GM23248 (cell line): Measurements from ENCODE around the gene SLFN11. TPM values are rescaled to one million over a fixed set of nuclear protein-coding genes. Genes with fewer than 3 reads are reported as not detected.
"Not testable (repeated sequence)": the region's sequence is repeated elsewhere in the genome, so short reads cannot be mapped to it uniquely, and the experiment has no call there.

Experiments used
- DNase-seq: peaks from one replicate; pipeline ENCODE4 v3.0.0-alpha.2; 2015
- H2AFZ ChIP-seq: fragments of 200-600 bp; sonication (generic); 2 replicates; pipeline ENCODE4 v1.6.1; 2016; ENCODE audit warnings: antibody characterized with exemption
- H3F3A ChIP-seq: fragments of 200-600 bp; sonication (generic); 2 replicates; pipeline ENCODE4 v1.6.1; 2016; ENCODE audit warnings: mild to moderate bottlenecking, antibody characterized with exemption, mixed run types; ENCODE audit not compliant: insufficient read depth
- H3K27ac ChIP-seq: fragments of 200-600 bp; sonication (generic); 2 replicates; pipeline ENCODE4 v1.5.1; 2016; ENCODE audit warnings: mild to moderate bottlenecking
- H3K27me3 ChIP-seq: fragments of 200-600 bp; sonication (generic); replicated peaks from 2 replicates; pipeline ENCODE4 v1.6.1; 2016; ENCODE audit warnings: mild to moderate bottlenecking; ENCODE audit not compliant: insufficient read depth
- H3K36me3 ChIP-seq: fragments of 200-600 bp; sonication (generic); 2 replicates; pipeline ENCODE4 v1.6.1; 2016; ENCODE audit warnings: low read depth, mild to moderate bottlenecking
- H3K4me1 ChIP-seq: fragments of 200-600 bp; sonication (generic); 2 replicates; pipeline ENCODE4 v1.6.1; 2016; ENCODE audit warnings: mild to moderate bottlenecking; ENCODE audit not compliant: insufficient read depth
- H3K4me2 ChIP-seq: fragments of 200-600 bp; sonication (generic); one replicate; pipeline ENCODE4 v1.6.1; 2016; ENCODE audit warnings: mild to moderate bottlenecking; ENCODE audit not compliant: unreplicated experiment
- H3K4me3 ChIP-seq: fragments of 200-600 bp; sonication (generic); 2 replicates; pipeline ENCODE4 v1.5.1; 2016; ENCODE audit warnings: mild to moderate bottlenecking
- H3K79me2 ChIP-seq: fragments of 200-600 bp; sonication (generic); 2 replicates; pipeline ENCODE4 v1.6.1; 2016; ENCODE audit warnings: mild to moderate bottlenecking; ENCODE audit not compliant: insufficient read depth
- H3K9ac ChIP-seq: fragments of 200-600 bp; sonication (generic); 2 replicates; pipeline ENCODE4 v1.6.1; 2016; ENCODE audit warnings: mild to moderate bottlenecking
- H3K9me2 ChIP-seq: fragments of 200-600 bp; sonication (generic); 2 replicates; pipeline ENCODE4 v1.6.1; 2016; ENCODE audit warnings: mixed run types, mild to moderate bottlenecking, moderate library complexity; ENCODE audit not compliant: insufficient read depth
- H3K9me3 ChIP-seq: fragments of 200-600 bp; sonication (generic); one replicate; pipeline ENCODE4 v1.6.1; 2017; ENCODE audit warnings: low read depth
- H4K20me1 ChIP-seq: fragments of 200-600 bp; sonication (generic); 2 replicates; pipeline ENCODE4 v1.6.0; 2016; ENCODE audit not compliant: insufficient read depth
- EZH2 ChIP-seq: fragments of 200-600 bp; sonication (generic); IDR thresholded peaks from 2 replicates; pipeline ENCODE4 v1.6.1; 2018; ENCODE audit warnings: antibody characterized with exemption, mild to moderate bottlenecking; ENCODE audit not compliant: insufficient read depth, poor library complexity, severe bottlenecking
- EZH2phosphoT487 ChIP-seq: fragments of 200-600 bp; sonication (generic); IDR thresholded peaks from 2 replicates; pipeline ENCODE4 v1.6.1; 2018; ENCODE audit warnings: antibody characterized with exemption, moderate library complexity, mild to moderate bottlenecking, low read depth; ENCODE audit not compliant: insufficient read depth
- WGBS, 2 experiments: methylation state at CpG; one replicate each; pipeline ENCODE4 v1.1.6; 2015 to 2017; ENCODE audit warnings: low lambda C conversion rate in 2 of 2, low coverage in 1 of 2; ENCODE audit errors: missing lambda C conversion rate in 2 of 2; 5-methylcytosine and 5-hydroxymethylcytosine counted together
- in situ Hi-C: fragments of 300-500 bp; cut with MboI; formaldehyde crosslinking; loops from 2 replicates; pipeline ENCODE4 v1.15.0; 2020
- polyA plus RNA-seq: library from polyadenylated mRNA; unstranded; fragments of >200 nt; fragmentation: Nextera tagmentation; extraction: Ambion mirVana; gene quantifications from 2 replicates; pipeline ENCODE4 v1.2.1, GENCODE V29; 2016
- small RNA-seq: library from RNA; depleted of rRNA; stranded (forward); fragments of <200 nt; gene quantifications from one replicate; pipeline ENCODE3, GENCODE V24; 2014; ENCODE audit warnings: low read depth, low replicate concordance
- total RNA-seq: library from RNA; depleted of rRNA; stranded (reverse); fragments of >200 nt; shearing (Covaris generic); gene quantifications from 2 replicates; pipeline ENCODE4 v1.2.3, GENCODE V29; 2014; rRNA removed

The SLFN11 gene
- total and polyA plus RNA-seq, 2 experiments from 2014 or later, result 32.8 to 49.3 TPM

- Histone ChIP-seq H4K20me1 (no peaks in the 10 kb centered on the region), H3K27me3 (peaks cover 6% of the 10 kb centered on the region; the same call in 1 of the 2 replicates), H2AFZ (no peak overlapping the region), H3K4me2 (no peak overlapping the region), H3K9me3 (no peaks in the 10 kb centered on the region), H3F3A (peaks cover 7% of the 10 kb centered on the region), H3K4me1 (peaks cover 15% of the 10 kb centered on the region), H3K36me3 (no peaks in the 10 kb centered on the region), H3K27ac (no peak overlapping the region), H3K4me3 (no peak overlapping the region), H3K9me2 (no peaks in the 10 kb centered on the region), H3K79me2 (no peaks in the 10 kb centered on the region), H3K9ac (no peak overlapping the region)
- in situ Hi-C loops, result loop anchor here (5.0 kb wide), 1 partner anchor 223 kb away; the partner anchor contains the start of gene SLFN12L
- WGBS, 2 experiments, result 63 to 73% methylated on average over 18 to 19 of the region's 19 CpGs
- TF ChIP-seq EZH2phosphoT487, result no peak
- no peak for TF ChIP-seq EZH2
- DNase-seq, result peak; percentile 0
Observed at GRCh38 chr17:35313875-35314409, 59.5 kb downstream of the SLFN11 start.

- peak overlapping the region; percentile 62 for H3K4me3 ChIP-seq
- peak overlapping the region; percentile 33 for H3K9ac ChIP-seq
Observed at GRCh38 chr17:35312790-35313711, 60.4 kb downstream of the SLFN11 start.

GRCh38 chr17:35312346-35312745, 61.1 kb downstream of the SLFN11 start:
- Histone ChIP-seq H3F3A (peaks cover 7% of the 10 kb centered on the region), H3K9me2 (no peaks in the 10 kb centered on the region), H4K20me1 (no peaks in the 10 kb centered on the region), H3K36me3 (no peaks in the 10 kb centered on the region), H3K4me2 (no peak overlapping the region), H3K9ac (no peak overlapping the region), H3K27me3 (no peaks in the 10 kb centered on the region), H3K9me3 (no peaks in the 10 kb centered on the region), H3K4me3 (no peak overlapping the region), H3K4me1 (peaks cover 15% of the 10 kb centered on the region), H2AFZ (no peak overlapping the region), H3K79me2 (no peaks in the 10 kb centered on the region), H3K27ac (no peak overlapping the region)
- in situ Hi-C loops, result loop anchor here (5.0 kb wide), 1 partner anchor 225 kb away; the partner anchor contains the start of gene SLFN12L
- TF ChIP-seq EZH2, result no peak
- 83 to 84% methylated on average over 3 of the region's 3 CpGs for WGBS, 2 experiments
- no peak for DNase-seq

More at GRCh38 chr17:35312790-35313711, 60.4 kb downstream of the SLFN11 start:
- Histone ChIP-seq H3K4me2 (peak overlapping the region; percentile 80), H3K36me3 (no peaks in the 10 kb centered on the region), H3K9me2 (no peaks in the 10 kb centered on the region), H3K4me1 (peaks cover 15% of the 10 kb centered on the region), H3K79me2 (no peaks in the 10 kb centered on the region), H2AFZ (peak overlapping the region; percentile 78), H3F3A (peaks cover 7% of the 10 kb centered on the region), H3K27ac (no peak overlapping the region), H4K20me1 (no peaks in the 10 kb centered on the region), H3K9me3 (no peaks in the 10 kb centered on the region), H3K27me3 (no peaks in the 10 kb centered on the region)
- TF ChIP-seq EZH2, result no peak
- TF ChIP-seq EZH2phosphoT487, result no peak
- WGBS, 2 experiments, result 22% methylated on average over 20 of the region's 20 CpGs
- in situ Hi-C loops, result loop anchor here (5.0 kb wide), 1 partner anchor 224 kb away; the partner anchor contains the start of gene SLFN12L
- peak; percentile 77 for DNase-seq

GRCh38 chr17:35309345-35309744, 64.1 kb downstream of the SLFN11 start:
- H3K9ac ChIP-seq, H3K4me2 ChIP-seq, H3K9me3 ChIP-seq, DNase-seq, H3K9me2 ChIP-seq, H3K36me3 ChIP-seq, H2AFZ ChIP-seq, H4K20me1 ChIP-seq, H3K27me3 ChIP-seq, H3K4me3 ChIP-seq, H3K27ac ChIP-seq, in situ Hi-C loops, H3K4me1 ChIP-seq, H3F3A ChIP-seq, H3K79me2 ChIP-seq: not testable (repeated sequence)
- WGBS, 2 experiments, result 82 to 91% methylated on average over 3 of the region's 3 CpGs

Small RNAs within 50 kb of the gene (small RNA-seq; reads per million reads assigned to genes)
- gene AC060766.3, result not detected
- gene AC060766.5, result not detected

Other genes starting within 250 kb of the SLFN11 start
- gene NLE1, start 231.3 kb downstream of the SLFN11 start, total RNA-seq, result 16.7 and 18.5 TPM in 2 replicates
- 6.8 and 6.9 TPM in 2 replicates for gene NLE1, start 231.3 kb downstream of the SLFN11 start, polyA plus RNA-seq
- gene UNC45B, start 225.8 kb downstream of the SLFN11 start, total RNA-seq, result not detected in 2 replicates
- not detected in 2 replicates for gene UNC45B, start 225.8 kb downstream of the SLFN11 start, polyA plus RNA-seq
- not detected in 2 replicates for gene SLC35G3, start 179.2 kb downstream of the SLFN11 start, total RNA-seq
- not detected in 2 replicates for gene SLC35G3, start 179.2 kb downstream of the SLFN11 start, polyA plus RNA-seq
- 57.3 and 72.7 TPM in 2 replicates for gene SLFN5, start 130.5 kb downstream of the SLFN11 start, total RNA-seq
- gene SLFN5, start 130.5 kb downstream of the SLFN11 start, polyA plus RNA-seq, result 33.4 and 33.9 TPM in 2 replicates
- 32.0 and 41.2 TPM in 2 replicates for gene SLFN12, start 58.9 kb upstream of the SLFN11 start, total RNA-seq
- 15.1 and 15.9 TPM in 2 replicates for gene SLFN12, start 58.9 kb upstream of the SLFN11 start, polyA plus RNA-seq
- gene SLFN13, start 75.1 kb upstream of the SLFN11 start, total RNA-seq, result 1.6 and 2.4 TPM in 2 replicates
- gene SLFN13, start 75.1 kb upstream of the SLFN11 start, polyA plus RNA-seq, result 3.9 and 4.8 TPM in 2 replicates
- 0.11 TPM in 1 of 2 replicates, not detected in the other for gene SLFN12L, start 164.1 kb upstream of the SLFN11 start, total RNA-seq
- not detected in 2 replicates for gene SLFN12L, start 164.1 kb upstream of the SLFN11 start, polyA plus RNA-seq
- gene SLFN14, start 187.2 kb upstream of the SLFN11 start, total RNA-seq, result not detected in 2 replicates
- gene SLFN14, start 187.2 kb upstream of the SLFN11 start, polyA plus RNA-seq, result not detected in 2 replicates
- 7.9 and 10.1 TPM in 2 replicates for gene PEX12, start 204.9 kb upstream of the SLFN11 start, total RNA-seq
- 6.3 and 6.7 TPM in 2 replicates for gene PEX12, start 204.9 kb upstream of the SLFN11 start, polyA plus RNA-seq
- gene AP2B1, start 213.7 kb upstream of the SLFN11 start, total RNA-seq, result 67.3 and 72.4 TPM in 2 replicates
- gene AP2B1, start 213.7 kb upstream of the SLFN11 start, polyA plus RNA-seq, result 85.9 and 92.6 TPM in 2 replicates